ENCODE data around the gene PATL1. TPM values are rescaled to one million over a fixed set of nuclear protein-coding genes. Genes with fewer than 3 reads are reported as not detected.

Gene PATL1
- total and polyA plus RNA-seq, 2 of the 4 experiments (the other 2 are of a cell fraction), result 3.9 to 29.7 TPM

DNA sequence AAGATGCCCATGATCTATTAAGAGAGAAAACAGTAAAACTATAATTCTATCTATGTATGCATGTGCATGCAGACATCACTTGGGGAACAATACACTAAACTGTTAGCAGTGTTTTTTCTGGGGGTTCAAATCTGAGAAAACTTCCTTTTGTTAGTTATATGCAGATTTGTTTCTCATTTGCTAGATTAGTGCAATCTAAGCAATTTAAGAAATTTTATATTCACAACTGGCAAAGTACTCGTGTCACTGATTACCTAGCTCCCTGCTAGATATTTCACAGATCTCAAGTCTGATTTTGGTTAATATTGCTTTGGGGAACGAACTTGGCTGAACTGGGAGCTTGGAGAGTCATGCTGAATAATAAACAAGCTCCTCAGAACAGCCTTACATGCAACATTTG, 38.3 kb downstream of the PATL1 start:
- CTCF ChIA-PET, result no interaction called here
- WGBS, 2 experiments (ENCODE audit: extremely low coverage in 2 of 2, insufficient read length in 1 of 2), result no CpG with 5 or more reads among the region's 2 CpGs
- no peak overlapping the region for H4K5ac ChIP-seq (ENCODE audit: low read depth, low read length)
- H3K18ac ChIP-seq (ENCODE audit: low read depth, low read length), result no peak overlapping the region
- dilution Hi-C loops (cut with HindIII; ENCODE audit: low sequenced_read_pairs, unreplicated experiment) (no loop called here), in situ Hi-C loops (cut with MboI; ENCODE audit: low sequenced_read_pairs) (no loop called here), intact Hi-C loops (cut with micrococcal nuclease) (no loop called here)
- H3K4ac ChIP-seq (ENCODE audit: low read depth, low read length), result no peak overlapping the region
- H3K4me2 ChIP-seq (ENCODE audit: low read depth, low read length), result no peak overlapping the region
- TF ChIP-seq, protein P1, sequence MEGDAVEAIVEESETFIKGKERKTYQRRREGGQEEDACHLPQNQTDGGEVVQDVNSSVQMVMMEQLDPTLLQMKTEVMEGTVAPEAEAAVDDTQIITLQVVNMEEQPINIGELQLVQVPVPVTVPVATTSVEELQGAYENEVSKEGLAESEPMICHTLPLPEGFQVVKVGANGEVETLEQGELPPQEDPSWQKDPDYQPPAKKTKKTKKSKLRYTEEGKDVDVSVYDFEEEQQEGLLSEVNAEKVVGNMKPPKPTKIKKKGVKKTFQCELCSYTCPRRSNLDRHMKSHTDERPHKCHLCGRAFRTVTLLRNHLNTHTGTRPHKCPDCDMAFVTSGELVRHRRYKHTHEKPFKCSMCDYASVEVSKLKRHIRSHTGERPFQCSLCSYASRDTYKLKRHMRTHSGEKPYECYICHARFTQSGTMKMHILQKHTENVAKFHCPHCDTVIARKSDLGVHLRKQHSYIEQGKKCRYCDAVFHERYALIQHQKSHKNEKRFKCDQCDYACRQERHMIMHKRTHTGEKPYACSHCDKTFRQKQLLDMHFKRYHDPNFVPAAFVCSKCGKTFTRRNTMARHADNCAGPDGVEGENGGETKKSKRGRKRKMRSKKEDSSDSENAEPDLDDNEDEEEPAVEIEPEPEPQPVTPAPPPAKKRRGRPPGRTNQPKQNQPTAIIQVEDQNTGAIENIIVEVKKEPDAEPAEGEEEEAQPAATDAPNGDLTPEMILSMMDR (conservative IDR thresholded peaks at IDR 0.05; ENCODE audit: low read depth, low read length), result no peak
- no peak for TF ChIP-seq CHD1 (IDR thresholded peaks at IDR 0.05; ENCODE audit: low read depth, low read length)
- TF ChIP-seq MXI1 (IDR thresholded peaks at IDR 0.05; ENCODE audit: borderline replicate concordance, low read depth, low read length), result no peak
- TF ChIP-seq SMC3 (IDR thresholded peaks at IDR 0.05; ENCODE audit: low read depth, low read length), result no peak
- peak; percentile 22; the same call in 1 of the 2 replicates for TF ChIP-seq MAFK (IDR thresholded peaks at IDR 0.05; ENCODE audit: low read depth, low read length)
- no peak for TF ChIP-seq BHLHE40 (IDR thresholded peaks at IDR 0.05; ENCODE audit: low read depth, low read length)
- TF ChIP-seq POLR2A (IDR thresholded peaks at IDR 0.05; ENCODE audit: low read depth, low read length), result no peak
- H3K14ac ChIP-seq (replicated peaks; ENCODE audit: low read depth, low read length), result no peak overlapping the region
- H2BK20ac ChIP-seq (ENCODE audit: low read depth, low read length), result no peak overlapping the region
- no peak overlapping the region for H2AK9ac ChIP-seq (replicated peaks; ENCODE audit: low read depth, low read length, poor library complexity)
- no peaks in the 10 kb centered on the region for H3K79me1 ChIP-seq (ENCODE audit: low read depth in 1 of 2, low read length in 2 of 2)
- H3K9ac ChIP-seq (ENCODE audit: low read depth, low read length), result no peak overlapping the region
- BruUV-seq (replicated peaks), result no TSS peak
- H2AK5ac ChIP-seq (ENCODE audit: low read depth, low read length), result no peak overlapping the region
- no peak overlapping the region for H3K4me3 ChIP-seq (ENCODE audit: insufficient read depth, low read depth, low read length)
- H3K27ac ChIP-seq (ENCODE audit: insufficient read depth, low read length), result no peak overlapping the region
- no peak overlapping the region for H3K23ac ChIP-seq (ENCODE audit: low read depth, low read length)
- no peaks in the 10 kb centered on the region; the same call in 1 of the 2 replicates for H3K9me1 ChIP-seq (ENCODE audit: insufficient read depth, low read length)
- no peak overlapping the region for H2BK120ac ChIP-seq (ENCODE audit: low read depth, low read length)
- no peak overlapping the region for H2BK15ac ChIP-seq (ENCODE audit: low read depth, low read length)
- DNase-seq, result no peak
- ATAC-seq (ENCODE audit: low read depth), result no peak; the same call in 1 of the 2 replicates
- H3K36me3 ChIP-seq (ENCODE audit: control insufficient read depth, insufficient read depth, low read length), result peaks cover 7% of the 10 kb centered on the region
- no peaks in the 10 kb centered on the region for H3K4me1 ChIP-seq (ENCODE audit: control insufficient read depth, insufficient read depth, low read length)
- H2AFZ ChIP-seq (replicated peaks; ENCODE audit: low read length, poor library complexity), result no peak overlapping the region
- H2BK5ac ChIP-seq (ENCODE audit: low read depth, low read length, poor library complexity, severe bottlenecking), result no peak overlapping the region
- H3K56ac ChIP-seq (ENCODE audit: extremely low read depth, insufficient read depth, low read length), result no peak overlapping the region
- no peak overlapping the region for H4K91ac ChIP-seq (ENCODE audit: insufficient read depth, low read depth, low read length)
- no peak overlapping the region for H4K8ac ChIP-seq (ENCODE audit: low read depth in 2 of 2, low read length in 2 of 2)
- H3K9me3 ChIP-seq (ENCODE audit: control insufficient read depth, insufficient read depth, low read length), result no peaks in the 10 kb centered on the region; the same call in 1 of the 2 replicates
- H3K27me3 ChIP-seq (ENCODE audit: control insufficient read depth, insufficient read depth, low read length), result no peaks in the 10 kb centered on the region
- no peaks in the 10 kb centered on the region for H4K20me1 ChIP-seq (ENCODE audit: insufficient read depth, low read length)
- POLR2A ChIA-PET (ENCODE audit: unreplicated experiment), result no interaction called here
